Breast epithelium (tissue), 3 donors: ENCODE measurements around the gene FMN1.

ENCODE experiments used
- POLR2AphosphoS5 ChIP-seq, 3 donors: sonication (generic); formaldehyde crosslinking; IDR thresholded peaks; one replicate each; pipeline ENCODE4 v1.6.1; 2017; ENCODE audit warnings: antibody characterized with exemption in 3 of 3
- TF ChIP-seq, protein P1 (sequence below), 3 donors: fragments of 450-650 bp; IDR thresholded peaks; one replicate each; pipeline ENCODE4 v1.5.1; 2016 to 2017; ENCODE audit warnings: antibody characterized with exemption in 3 of 3, mild to moderate bottlenecking in 3 of 3, moderate library complexity in 3 of 3

GRCh38 chr15:33014586-33014985, 179.9 kb downstream of the FMN1 start:
- TF ChIP-seq, protein P1, sequence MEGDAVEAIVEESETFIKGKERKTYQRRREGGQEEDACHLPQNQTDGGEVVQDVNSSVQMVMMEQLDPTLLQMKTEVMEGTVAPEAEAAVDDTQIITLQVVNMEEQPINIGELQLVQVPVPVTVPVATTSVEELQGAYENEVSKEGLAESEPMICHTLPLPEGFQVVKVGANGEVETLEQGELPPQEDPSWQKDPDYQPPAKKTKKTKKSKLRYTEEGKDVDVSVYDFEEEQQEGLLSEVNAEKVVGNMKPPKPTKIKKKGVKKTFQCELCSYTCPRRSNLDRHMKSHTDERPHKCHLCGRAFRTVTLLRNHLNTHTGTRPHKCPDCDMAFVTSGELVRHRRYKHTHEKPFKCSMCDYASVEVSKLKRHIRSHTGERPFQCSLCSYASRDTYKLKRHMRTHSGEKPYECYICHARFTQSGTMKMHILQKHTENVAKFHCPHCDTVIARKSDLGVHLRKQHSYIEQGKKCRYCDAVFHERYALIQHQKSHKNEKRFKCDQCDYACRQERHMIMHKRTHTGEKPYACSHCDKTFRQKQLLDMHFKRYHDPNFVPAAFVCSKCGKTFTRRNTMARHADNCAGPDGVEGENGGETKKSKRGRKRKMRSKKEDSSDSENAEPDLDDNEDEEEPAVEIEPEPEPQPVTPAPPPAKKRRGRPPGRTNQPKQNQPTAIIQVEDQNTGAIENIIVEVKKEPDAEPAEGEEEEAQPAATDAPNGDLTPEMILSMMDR (IDR thresholded peaks at IDR 0.05) = no peak
- TF ChIP-seq POLR2AphosphoS5 (IDR thresholded peaks at IDR 0.05) = no peak
